ENCODE results near the gene RPS18.
"Not testable (repeated sequence)": the region's sequence is repeated elsewhere in the genome, so short reads cannot be mapped to it uniquely, and the experiment has no call there.

- TF ChIP-seq KDM5B (IDR thresholded peaks at IDR 0.05; ENCODE audit: insufficient replicate concordance, low read depth, low read length); ILF3 (IDR thresholded peaks at IDR 0.05; ENCODE audit: borderline replicate concordance): not testable (repeated sequence)
These were observed 13.3 kb downstream of the RPS18 start for GRCh38 chr6:33285214-33285613.

Data from K562 (cell line).